CD4-positive, CD25-positive, alpha-beta regulatory T cell (primary cell): ENCODE data around the gene NCAPD2. TPM values are rescaled to one million over a fixed set of nuclear protein-coding genes. Genes with fewer than 3 reads are reported as not detected.

ENCODE experiments used
- ATAC-seq, 2 donors: fragments of 150-1000 bp; cut with Tn5 transposase; one replicate each; pipeline ENCODE4 v1.10.0; 2021; ENCODE audit warnings: low read depth in 2 of 2, moderate number of reproducible peaks in 2 of 2, moderate library complexity in 1 of 2
- DNase-seq, 3 donors: peaks; one replicate each; pipeline versions ENCODE4 v3.0.0 to v3.0.0-alpha.2; 2012 to 2022; ENCODE audit warnings: mixed read lengths in 1 of 3
- H3K27ac ChIP-seq: one replicate; pipeline ENCODE4 v1.7.0; 2013; ENCODE audit warnings: mild to moderate bottlenecking, low read length; ENCODE audit not compliant: insufficient read depth, poor library complexity, severe bottlenecking
- H3K27me3 ChIP-seq: one replicate; pipeline ENCODE4 v1.7.0; 2013; ENCODE audit warnings: low read length; ENCODE audit not compliant: control insufficient read depth, insufficient read depth
- H3K36me3 ChIP-seq: one replicate; pipeline ENCODE4 v1.7.0; 2013; ENCODE audit warnings: mild to moderate bottlenecking, low read length, moderate library complexity; ENCODE audit not compliant: control insufficient read depth, insufficient read depth
- H3K4me1 ChIP-seq: 2 replicates; pipeline ENCODE4 v1.7.0; 2013; ENCODE audit warnings: mild to moderate bottlenecking, low read length; ENCODE audit not compliant: insufficient read depth, control insufficient read depth, poor library complexity, severe bottlenecking
- H3K4me3 ChIP-seq: one replicate; pipeline ENCODE4 v1.7.0; 2013; ENCODE audit warnings: low read depth, mild to moderate bottlenecking, low read length, moderate library complexity
- H3K9me3 ChIP-seq, 2 experiments: 1 replicate in 1 of 2; 2 replicates in 1 of 2; pipeline ENCODE4 v1.7.0; 2013; ENCODE audit warnings: low read length in 2 of 2, mild to moderate bottlenecking in 1 of 2, moderate library complexity in 1 of 2; ENCODE audit not compliant: control insufficient read depth in 2 of 2
- H3K27ac Mint-ChIP-seq, 3 donors: one replicate each; pipeline ENCODE4 v1.8.0; 2020 to 2022; ENCODE audit warnings: mild to moderate bottlenecking in 3 of 3, mixed read lengths in 3 of 3, moderate library complexity in 2 of 3
- H3K27me3 Mint-ChIP-seq: one replicate; pipeline ENCODE4 v1.8.0; 2022; ENCODE audit warnings: mild to moderate bottlenecking, mixed read lengths
- H3K36me3 Mint-ChIP-seq: one replicate; pipeline ENCODE4 v1.8.0; 2020; ENCODE audit warnings: mixed read lengths
- H3K4me1 Mint-ChIP-seq, 4 donors: one replicate each; pipeline ENCODE4 v1.8.0; 2020 to 2022; ENCODE audit warnings: mixed read lengths in 4 of 4, mild to moderate bottlenecking in 1 of 4
- H3K4me3 Mint-ChIP-seq, 4 donors: one replicate each; pipeline ENCODE4 v1.8.0; 2020 to 2022; ENCODE audit warnings: mild to moderate bottlenecking in 4 of 4, mixed read lengths in 4 of 4, moderate library complexity in 3 of 4
- H3K9me3 Mint-ChIP-seq, 7 donors: one replicate each; pipeline ENCODE4 v1.8.0; 2020 to 2022; ENCODE audit warnings: mixed read lengths in 7 of 7, mild to moderate bottlenecking in 3 of 7, moderate library complexity in 2 of 7
- polyA plus RNA-seq, 4 donors: library from polyadenylated mRNA; unstranded; fragments of 300-500 nt; fragmentation: Illumina TruSeq; gene quantifications; one replicate each; pipeline ENCODE4 v1.2.3, GENCODE V29; 2021
- total RNA-seq: library from RNA; stranded (reverse); gene quantifications from one replicate; pipeline ENCODE4 v1.2.3, GENCODE V29; 2022

Gene NCAPD2
- total and polyA plus RNA-seq, 5 donors from 2014 or later = 21.5 to 32.8 (median 26.3) TPM

DNA sequence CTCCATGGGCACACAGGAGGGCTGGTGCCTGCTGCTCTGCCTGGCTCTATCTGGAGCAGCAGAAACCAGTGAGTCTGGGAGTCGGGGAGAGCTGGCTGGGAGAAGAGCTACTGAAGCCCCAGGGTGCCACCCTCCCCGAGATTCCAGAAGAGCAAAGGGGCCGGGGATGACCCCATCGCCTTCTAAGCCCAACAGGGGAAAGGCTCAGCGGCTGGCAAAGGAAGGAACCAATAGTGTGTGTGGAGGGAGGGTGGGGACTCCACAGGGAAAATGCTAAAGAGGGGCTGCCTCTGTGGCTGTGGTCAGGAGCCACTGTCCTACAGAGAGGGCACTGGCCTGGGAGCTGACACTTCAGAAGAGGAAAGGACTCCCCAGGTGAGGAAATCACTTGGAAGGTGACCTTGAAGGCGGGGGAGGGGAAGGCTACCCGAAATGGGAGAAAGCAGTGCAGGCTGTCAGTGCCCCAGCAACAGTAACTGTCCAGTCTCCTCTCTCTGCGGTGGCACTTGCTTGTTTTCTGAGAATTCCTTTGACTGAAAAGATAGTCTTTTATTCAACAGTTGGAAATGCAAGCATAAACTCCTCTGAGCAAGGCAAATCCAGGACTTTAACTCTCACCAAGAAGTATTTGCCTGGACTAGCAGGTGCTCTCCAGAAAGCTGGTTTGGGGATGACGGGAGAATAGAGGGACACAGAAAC, 41.5 kb upstream of the NCAPD2 start:
- Mint-ChIP-seq H3K9me3 (peaks cover 0 to 1% (median 0%) of the 10 kb centered on the region in 7 donors), H3K4me1 (peaks cover 6 to 91% (median 57%) of the 10 kb centered on the region in 4 donors), H3K27ac (peak overlapping the region; percentile 98 to 99 (median 98)), H3K36me3 (peaks cover 49% of the 10 kb centered on the region), H3K27me3 (no peaks in the 10 kb centered on the region), H3K4me3 (peak overlapping the region; percentile 95 to 99 (median 98))
- H3K4me3 ChIP-seq = peak overlapping the region; percentile 91
- no peak for ATAC-seq
- H3K36me3 ChIP-seq = peaks cover 34% of the 10 kb centered on the region
- no peaks in the 10 kb centered on the region for H3K9me3 ChIP-seq
- peaks cover 67% of the 10 kb centered on the region for H3K4me1 ChIP-seq
- DNase-seq = no peak
- no peaks in the 10 kb centered on the region for H3K27me3 ChIP-seq
- peak overlapping the region; percentile 99 for H3K27ac ChIP-seq

DNA sequence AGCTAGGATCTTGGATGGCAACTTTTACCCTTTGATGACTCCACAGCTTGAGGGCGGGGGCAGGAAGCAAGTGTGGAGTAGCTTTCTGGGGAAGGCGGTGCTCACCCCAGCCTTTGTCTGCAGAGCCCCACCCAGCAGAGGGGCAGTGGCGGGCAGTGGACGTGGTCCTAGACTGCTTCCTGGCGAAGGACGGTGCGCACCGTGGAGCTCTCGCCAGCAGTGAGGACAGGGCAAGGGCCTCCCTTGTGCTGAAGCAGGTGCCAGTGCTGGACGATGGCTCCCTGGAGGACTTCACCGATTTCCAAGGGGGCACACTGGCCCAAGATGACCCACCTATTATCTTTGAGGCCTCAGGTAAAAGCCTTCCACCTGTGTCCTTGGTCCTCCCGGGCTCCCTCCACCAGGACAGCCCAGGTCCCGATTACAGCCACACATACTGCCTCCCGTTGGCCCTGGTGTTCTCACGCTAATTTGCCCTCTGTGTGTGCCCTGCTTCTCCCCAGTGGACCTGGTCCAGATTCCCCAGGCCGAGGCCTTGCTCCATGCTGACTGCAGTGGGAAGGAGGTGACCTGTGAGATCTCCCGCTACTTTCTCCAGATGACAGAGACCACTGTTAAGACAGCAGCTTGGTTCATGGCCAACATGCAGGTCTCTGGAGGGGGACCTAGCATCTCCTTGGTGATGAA, 40.8 kb upstream of the NCAPD2 start:
- Histone ChIP-seq H3K27ac (peak overlapping the region; percentile 99), H3K36me3 (peaks cover 36% of the 10 kb centered on the region), H3K4me3 (peak overlapping the region; percentile 91), H3K4me1 (peaks cover 60% of the 10 kb centered on the region), H3K27me3 (no peaks in the 10 kb centered on the region), H3K9me3 (no peaks in the 10 kb centered on the region)
- DNase-seq = peak in 1 of 3 donors; percentile 66
- H3K27ac Mint-ChIP-seq = peak overlapping the region; percentile 98 to 99 (median 98)
- ATAC-seq = no peak
- peaks cover 6 to 88% (median 52%) of the 10 kb centered on the region in 4 donors for H3K4me1 Mint-ChIP-seq
- H3K36me3 Mint-ChIP-seq = peaks cover 44% of the 10 kb centered on the region
- H3K4me3 Mint-ChIP-seq = peak overlapping the region; percentile 95 to 99 (median 98)
- peaks cover 0 to 1% (median 0%) of the 10 kb centered on the region in 7 donors for H3K9me3 Mint-ChIP-seq
- no peaks in the 10 kb centered on the region for H3K27me3 Mint-ChIP-seq

DNA sequence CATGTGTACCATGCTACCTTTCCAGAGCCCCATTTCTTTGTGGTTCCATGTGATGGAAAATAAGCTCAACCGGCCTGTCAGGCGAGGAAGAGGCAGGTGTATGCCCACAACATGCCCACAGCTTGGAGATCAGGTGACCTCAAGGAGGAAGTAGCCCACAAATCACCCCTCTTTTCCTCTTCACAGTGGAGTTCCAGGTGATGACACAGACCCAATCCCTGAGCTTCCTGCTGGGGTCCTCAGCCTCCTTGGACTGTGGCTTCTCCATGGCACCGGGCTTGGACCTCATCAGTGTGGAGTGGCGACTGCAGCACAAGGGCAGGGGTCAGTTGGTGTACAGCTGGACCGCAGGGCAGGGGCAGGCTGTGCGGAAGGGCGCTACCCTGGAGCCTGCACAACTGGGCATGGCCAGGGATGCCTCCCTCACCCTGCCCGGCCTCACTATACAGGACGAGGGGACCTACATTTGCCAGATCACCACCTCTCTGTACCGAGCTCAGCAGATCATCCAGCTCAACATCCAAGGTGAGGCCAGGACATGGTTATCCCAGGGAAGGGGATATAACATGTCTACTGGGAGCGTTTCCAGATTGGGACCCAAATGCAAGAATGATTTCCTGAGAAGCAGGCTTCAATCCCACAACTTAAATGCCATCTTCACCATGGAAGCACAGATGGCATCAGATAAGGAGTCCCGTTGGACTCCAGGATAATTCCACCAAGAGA, 36.5 kb upstream of the NCAPD2 start:
- Histone ChIP-seq H3K4me3 (no peak overlapping the region), H3K4me1 (peaks cover 44% of the 10 kb centered on the region), H3K27me3 (no peaks in the 10 kb centered on the region), H3K36me3 (peaks cover 45% of the 10 kb centered on the region), H3K9me3 (no peaks in the 10 kb centered on the region), H3K27ac (peak overlapping the region; percentile 31)
- Mint-ChIP-seq H3K27ac (peak overlapping the region; percentile 71 to 97 (median 95)), H3K4me1 (peaks cover 25 to 93% (median 57%) of the 10 kb centered on the region in 4 donors), H3K9me3 (peaks cover 0 to 1% (median 0%) of the 10 kb centered on the region in 7 donors), H3K27me3 (no peaks in the 10 kb centered on the region), H3K4me3 (peak overlapping the region in 2 of 4 donors; percentile 27 to 39), H3K36me3 (peaks cover 47% of the 10 kb centered on the region)
- DNase-seq (no peak), ATAC-seq (no peak)

DNA sequence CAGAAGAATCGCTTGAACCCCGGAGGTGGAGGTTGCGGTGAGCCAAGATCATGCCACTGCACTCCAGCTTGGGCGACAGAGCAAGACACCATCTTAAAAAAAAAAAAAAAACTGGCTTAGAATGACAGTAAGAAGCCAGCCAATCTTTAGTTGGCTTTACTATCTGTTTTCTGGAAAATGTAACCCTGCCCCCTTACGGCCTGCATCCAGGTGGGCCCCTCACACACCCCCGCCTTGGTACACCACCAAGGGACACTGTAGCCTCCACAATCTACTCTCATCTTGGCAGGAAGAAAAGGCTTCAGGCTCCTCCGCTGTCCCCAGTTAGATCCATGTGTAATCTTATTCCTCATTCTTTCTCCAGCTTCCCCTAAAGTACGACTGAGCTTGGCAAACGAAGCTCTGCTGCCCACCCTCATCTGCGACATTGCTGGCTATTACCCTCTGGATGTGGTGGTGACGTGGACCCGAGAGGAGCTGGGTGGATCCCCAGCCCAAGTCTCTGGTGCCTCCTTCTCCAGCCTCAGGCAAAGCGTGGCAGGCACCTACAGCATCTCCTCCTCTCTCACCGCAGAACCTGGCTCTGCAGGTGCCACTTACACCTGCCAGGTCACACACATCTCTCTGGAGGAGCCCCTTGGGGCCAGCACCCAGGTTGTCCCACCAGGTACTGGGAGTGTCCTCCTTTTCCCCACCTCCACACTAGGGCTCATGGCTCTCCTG, 35.5 kb upstream of the NCAPD2 start:
- H3K9me3 Mint-ChIP-seq = no peaks in the 10 kb centered on the region
- Histone ChIP-seq H3K9me3 (no peaks in the 10 kb centered on the region), H3K36me3 (peaks cover 45% of the 10 kb centered on the region), H3K27me3 (no peaks in the 10 kb centered on the region), H3K4me3 (no peak overlapping the region), H3K27ac (peak overlapping the region; percentile 28), H3K4me1 (peaks cover 44% of the 10 kb centered on the region)
- ATAC-seq (no peak), DNase-seq (no peak)
- H3K27me3 Mint-ChIP-seq = no peaks in the 10 kb centered on the region
- H3K4me1 Mint-ChIP-seq = peaks cover 32 to 93% (median 60%) of the 10 kb centered on the region in 4 donors
- H3K4me3 Mint-ChIP-seq = peak overlapping the region in 3 of 4 donors; percentile 36 to 74 (median 70)
- H3K27ac Mint-ChIP-seq = peak overlapping the region; percentile 87 to 97 (median 95)
- peaks cover 49% of the 10 kb centered on the region for H3K36me3 Mint-ChIP-seq

DNA sequence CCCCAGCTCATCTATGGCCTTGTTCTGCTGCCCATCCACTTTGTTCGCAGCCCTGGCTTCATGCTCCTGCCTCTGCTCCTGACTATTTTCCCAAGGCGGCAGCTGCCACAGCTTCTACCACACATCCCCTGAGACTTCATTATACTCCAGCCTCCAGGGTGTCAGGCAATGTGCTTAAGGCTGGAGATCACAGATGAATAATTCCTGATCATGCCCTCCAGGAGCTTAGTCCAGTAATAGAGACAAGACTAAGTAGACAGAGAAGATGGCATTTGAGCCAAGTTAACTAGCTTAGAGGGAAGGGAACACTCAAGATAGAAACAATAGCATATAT, 34.9 kb upstream of the NCAPD2 start:
- Histone ChIP-seq H3K27me3 (no peaks in the 10 kb centered on the region), H3K27ac (peak overlapping the region; percentile 28), H3K4me1 (peaks cover 44% of the 10 kb centered on the region), H3K4me3 (no peak overlapping the region), H3K9me3 (no peaks in the 10 kb centered on the region), H3K36me3 (peaks cover 45% of the 10 kb centered on the region)
- DNase-seq (no peak), ATAC-seq (no peak)
- H3K4me1 Mint-ChIP-seq = peaks cover 35 to 93% (median 62%) of the 10 kb centered on the region in 4 donors
- peak overlapping the region; percentile 87 to 95 (median 91) for H3K27ac Mint-ChIP-seq
- H3K36me3 Mint-ChIP-seq = peaks cover 50% of the 10 kb centered on the region
- H3K9me3 Mint-ChIP-seq = no peaks in the 10 kb centered on the region
- H3K4me3 Mint-ChIP-seq = peak overlapping the region; percentile 8 to 74 (median 59)
- no peaks in the 10 kb centered on the region for H3K27me3 Mint-ChIP-seq

DNA sequence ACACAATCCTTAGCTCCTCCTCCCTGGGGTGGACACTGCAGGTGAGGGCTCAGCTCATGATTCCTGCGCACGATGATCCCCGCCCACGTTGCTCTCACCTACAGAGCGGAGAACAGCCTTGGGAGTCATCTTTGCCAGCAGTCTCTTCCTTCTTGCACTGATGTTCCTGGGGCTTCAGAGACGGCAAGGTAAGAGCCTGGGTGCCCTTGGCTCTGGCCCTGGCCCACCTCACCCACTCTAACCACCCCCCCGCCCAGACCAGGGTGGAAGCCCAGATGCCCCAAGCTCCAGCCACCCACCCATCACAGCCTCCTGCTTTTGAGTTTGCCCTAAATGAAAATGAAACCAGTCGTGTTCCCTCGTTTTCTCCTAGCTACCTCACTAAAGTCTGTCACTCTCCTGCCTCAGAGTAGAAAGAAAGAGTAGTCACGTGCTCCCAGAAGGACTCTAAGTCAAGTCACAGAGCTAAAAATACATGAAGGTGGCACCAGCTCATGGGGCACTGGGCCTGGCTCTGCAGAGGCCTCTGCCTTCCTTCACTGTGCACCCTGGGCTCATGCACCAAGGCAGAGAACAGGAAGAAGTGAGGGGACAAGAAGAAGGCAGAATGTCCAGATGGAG, 33.0 kb upstream of the NCAPD2 start:
- no peak for ATAC-seq
- peaks cover 55% of the 10 kb centered on the region for H3K4me1 ChIP-seq
- DNase-seq = peak in 1 of 3 donors; percentile 85
- peak overlapping the region; percentile 96 for H3K27ac ChIP-seq
- H3K4me3 Mint-ChIP-seq = peak overlapping the region; percentile 45 to 87 (median 83)
- H3K27me3 ChIP-seq = no peaks in the 10 kb centered on the region
- peaks cover 30 to 91% (median 63%) of the 10 kb centered on the region in 4 donors for H3K4me1 Mint-ChIP-seq
- no peaks in the 10 kb centered on the region for H3K9me3 ChIP-seq
- H3K9me3 Mint-ChIP-seq = no peaks in the 10 kb centered on the region
- peaks cover 59% of the 10 kb centered on the region for H3K36me3 Mint-ChIP-seq
- H3K27ac Mint-ChIP-seq = peak overlapping the region; percentile 95 to 99 (median 96)
- H3K36me3 ChIP-seq = peaks cover 46% of the 10 kb centered on the region
- no peaks in the 10 kb centered on the region for H3K27me3 Mint-ChIP-seq
- H3K4me3 ChIP-seq = peak overlapping the region; percentile 74
